Subcutaneous adipose tissue (tissue), 4 donors: ENCODE data around the gene DEFB124. TPM values are rescaled to one million over a fixed set of nuclear protein-coding genes. Genes with fewer than 3 reads are reported as not detected.

Source experiments
- total RNA-seq, 4 donors: library from RNA; depleted of rRNA; stranded (reverse); fragments of >200 nt; gene quantifications; one replicate each; pipeline ENCODE4 v1.1.0, GENCODE V29; 2016
- TF ChIP-seq, protein P1 (sequence below): fragments of 450-650 bp; IDR thresholded peaks from one replicate; pipeline ENCODE4 v1.5.1; 2016; ENCODE audit warnings: low read depth, mild to moderate bottlenecking, control low read depth, antibody characterized with exemption, moderate library complexity

Gene DEFB124
- total RNA-seq, 4 donors from 2014 or later: not detected

DNA sequence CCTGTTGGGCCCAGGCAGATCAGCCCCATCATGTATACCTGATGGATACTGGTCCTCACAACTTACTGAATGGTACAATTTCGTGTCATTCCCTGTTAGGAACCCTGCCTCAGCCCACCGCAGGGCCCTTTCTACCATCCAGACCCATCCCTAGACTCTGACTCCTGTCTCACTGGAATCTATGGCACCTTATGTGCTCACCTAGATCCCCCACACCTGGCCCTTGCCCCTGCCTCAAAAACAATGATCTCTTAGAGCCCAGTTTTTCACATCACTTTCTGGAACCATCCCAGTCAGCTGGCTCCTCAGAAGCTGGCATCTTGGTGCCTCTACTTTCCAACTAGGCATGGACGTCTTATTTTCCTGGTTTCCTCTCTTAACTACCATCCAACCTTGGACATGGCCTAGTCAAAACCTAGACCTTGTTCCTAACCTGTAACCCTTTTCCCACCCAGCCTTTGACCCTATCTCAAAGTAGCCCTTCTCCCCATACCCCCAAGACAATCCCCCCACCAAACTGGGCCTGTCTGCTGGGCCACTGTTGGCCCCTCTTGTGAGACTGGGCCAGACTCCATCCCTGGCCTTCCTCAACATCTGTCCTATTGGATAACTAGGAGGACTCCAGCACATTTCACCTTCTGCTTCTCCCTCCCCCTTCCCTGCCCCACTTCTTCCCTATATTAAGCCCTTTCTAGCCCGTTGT lies 40.3 kb upstream of the DEFB124 start:
- TF ChIP-seq, protein P1, sequence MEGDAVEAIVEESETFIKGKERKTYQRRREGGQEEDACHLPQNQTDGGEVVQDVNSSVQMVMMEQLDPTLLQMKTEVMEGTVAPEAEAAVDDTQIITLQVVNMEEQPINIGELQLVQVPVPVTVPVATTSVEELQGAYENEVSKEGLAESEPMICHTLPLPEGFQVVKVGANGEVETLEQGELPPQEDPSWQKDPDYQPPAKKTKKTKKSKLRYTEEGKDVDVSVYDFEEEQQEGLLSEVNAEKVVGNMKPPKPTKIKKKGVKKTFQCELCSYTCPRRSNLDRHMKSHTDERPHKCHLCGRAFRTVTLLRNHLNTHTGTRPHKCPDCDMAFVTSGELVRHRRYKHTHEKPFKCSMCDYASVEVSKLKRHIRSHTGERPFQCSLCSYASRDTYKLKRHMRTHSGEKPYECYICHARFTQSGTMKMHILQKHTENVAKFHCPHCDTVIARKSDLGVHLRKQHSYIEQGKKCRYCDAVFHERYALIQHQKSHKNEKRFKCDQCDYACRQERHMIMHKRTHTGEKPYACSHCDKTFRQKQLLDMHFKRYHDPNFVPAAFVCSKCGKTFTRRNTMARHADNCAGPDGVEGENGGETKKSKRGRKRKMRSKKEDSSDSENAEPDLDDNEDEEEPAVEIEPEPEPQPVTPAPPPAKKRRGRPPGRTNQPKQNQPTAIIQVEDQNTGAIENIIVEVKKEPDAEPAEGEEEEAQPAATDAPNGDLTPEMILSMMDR: no peak

DNA sequence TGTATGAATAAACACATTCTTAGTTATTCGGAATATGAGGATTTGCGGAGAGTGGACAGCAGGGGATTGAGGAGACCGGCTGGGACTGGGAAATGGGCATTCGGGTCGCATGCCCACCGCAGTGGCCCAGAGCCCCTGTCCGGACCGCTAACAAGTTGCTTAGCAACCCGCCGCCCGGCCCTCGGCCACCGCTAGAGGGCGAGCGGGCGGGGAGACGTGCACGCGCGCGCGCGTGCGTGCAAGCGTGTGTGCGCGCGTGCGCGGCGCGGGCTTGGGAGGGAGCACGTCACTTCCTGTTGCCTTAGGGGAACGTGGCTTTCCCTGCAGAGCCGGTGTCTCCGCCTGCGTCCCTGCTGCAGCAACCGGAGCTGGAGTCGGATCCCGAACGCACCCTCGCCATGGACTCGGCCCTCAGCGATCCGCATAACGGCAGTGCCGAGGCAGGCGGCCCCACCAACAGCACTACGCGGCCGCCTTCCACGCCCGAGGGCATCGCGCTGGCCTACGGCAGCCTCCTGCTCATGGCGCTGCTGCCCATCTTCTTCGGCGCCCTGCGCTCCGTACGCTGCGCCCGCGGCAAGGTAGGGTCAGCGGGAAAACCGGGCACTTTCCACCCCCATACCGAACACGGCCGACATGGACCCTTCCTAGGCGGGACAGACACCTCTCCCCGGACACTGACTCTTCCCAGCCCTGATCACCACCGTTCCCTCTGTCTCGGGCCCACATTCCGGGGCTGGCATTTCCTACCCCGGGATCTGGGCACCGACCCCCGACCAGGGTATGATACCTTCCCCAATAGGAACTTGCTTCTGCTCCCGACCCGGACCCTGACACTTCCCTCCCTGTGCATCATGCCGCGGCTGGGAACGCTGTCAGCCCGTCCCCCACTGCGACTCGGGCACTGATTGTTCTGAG lies 39.5 kb upstream of the DEFB124 start, which contains the start of gene HM13:
Gene HM13 (plus strand): TSS at position 289 of the 918 bp plus-strand sequence. CDS start 110 bp downstream, at position 399.
- TF ChIP-seq, protein P1: no peak

DNA sequence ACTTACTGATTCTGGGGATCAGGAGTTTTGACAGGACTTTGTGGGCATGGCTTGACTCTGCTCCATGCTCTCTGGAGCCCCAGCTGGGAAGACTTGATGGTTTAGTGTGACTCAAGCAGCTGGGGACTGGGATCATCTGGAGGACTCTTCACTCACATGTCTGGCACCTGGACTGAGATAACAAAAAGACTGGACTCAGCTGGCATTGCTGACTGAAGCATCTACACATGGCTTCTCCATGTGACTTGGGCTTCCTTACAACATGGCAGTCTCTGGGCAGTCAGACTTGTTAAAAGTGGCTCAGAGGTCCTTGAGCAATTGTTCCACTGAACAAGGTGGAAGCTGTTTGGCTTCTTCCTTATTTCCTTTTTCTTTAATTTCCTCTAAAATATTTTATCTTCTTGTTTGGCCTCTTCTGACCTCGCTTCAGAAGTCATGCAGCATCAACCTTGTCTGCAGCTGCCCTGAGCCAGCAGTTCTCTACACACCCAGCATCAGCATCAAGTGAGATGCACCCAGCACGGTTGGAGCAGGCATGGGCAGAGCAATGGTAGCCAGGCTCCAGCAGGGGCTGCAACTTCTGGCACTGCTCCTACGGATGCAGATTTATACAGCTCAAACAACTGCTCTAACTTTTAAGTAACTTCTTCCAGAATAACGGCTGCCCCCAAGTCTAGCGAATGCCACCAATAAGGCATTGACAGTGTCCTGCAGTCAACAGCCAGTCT lies 33.8 kb upstream of the DEFB124 start:
- TF ChIP-seq, protein P1: no peak

DNA sequence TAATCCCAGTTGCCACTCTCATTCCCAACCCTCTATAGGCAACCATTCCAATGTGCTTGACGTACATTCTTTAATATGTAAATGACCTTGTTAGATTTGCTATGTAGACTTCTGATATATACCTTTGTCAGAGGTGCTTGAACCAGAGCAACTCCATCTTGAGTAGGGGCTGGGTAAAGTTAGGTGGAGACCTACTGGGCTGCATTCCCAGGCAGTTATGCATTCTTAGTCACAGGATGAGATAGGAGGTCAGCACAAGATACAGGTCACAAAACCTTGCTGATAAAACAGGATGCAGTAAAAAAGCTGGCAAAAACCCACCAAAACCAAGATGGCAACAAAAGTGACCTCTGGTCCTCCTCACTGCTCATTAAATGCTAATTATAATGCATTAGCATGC lies 31.0 kb upstream of the DEFB124 start:
- TF ChIP-seq, protein P1: no peak

DNA sequence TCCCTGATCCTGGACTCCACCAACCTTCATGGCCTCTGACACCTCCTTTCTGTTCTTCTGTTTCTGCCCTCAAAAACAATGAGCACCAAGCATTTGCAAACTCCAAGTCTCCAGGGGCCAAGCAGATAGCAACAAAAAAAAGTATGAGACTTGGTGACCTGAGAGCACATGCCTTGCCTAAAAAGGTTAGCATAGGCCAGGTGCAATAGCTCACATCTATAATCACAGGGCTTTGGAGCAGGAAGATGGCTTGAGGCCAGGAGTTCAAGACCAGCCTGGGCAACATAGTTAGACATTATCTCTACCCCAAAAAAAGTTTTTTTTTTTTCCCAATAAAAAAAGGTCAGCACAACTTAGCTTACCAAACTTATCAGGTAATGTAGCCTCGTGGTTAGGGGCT lies 25.6 kb upstream of the DEFB124 start:
- TF ChIP-seq, protein P1: no peak

DNA sequence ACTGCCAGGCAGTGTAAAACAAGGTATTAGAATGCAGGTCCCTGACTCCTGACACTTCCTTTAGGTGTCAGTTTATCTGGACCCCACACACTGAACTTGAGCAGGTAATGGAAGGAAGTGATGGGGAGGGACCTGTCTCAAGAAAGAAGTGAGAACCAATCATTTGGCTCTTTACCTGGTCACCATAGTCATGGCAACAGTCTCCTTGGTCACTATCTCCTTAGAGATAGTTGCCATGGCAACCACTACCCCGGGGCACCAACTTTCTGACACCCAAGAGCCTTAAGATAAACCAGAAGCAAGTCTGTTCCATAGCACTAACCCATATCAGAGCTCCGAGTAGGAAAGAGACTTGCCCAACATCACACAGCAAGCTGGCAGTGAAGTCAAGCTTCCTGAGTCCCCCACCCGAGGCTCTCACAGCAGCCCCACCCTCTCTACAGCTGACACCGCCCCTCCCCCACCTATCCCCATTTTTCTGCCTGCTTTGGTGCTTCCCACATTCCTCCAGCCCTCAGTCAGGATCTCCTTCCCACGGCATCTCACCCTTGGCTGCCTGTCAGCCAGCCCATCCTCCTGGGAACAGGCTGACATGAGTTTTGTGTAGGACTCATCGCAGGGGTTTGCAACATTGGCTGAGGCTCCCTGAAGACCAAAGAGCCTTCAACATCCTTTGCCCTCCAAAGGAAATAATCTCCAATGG lies 23.1 kb upstream of the DEFB124 start:
- TF ChIP-seq, protein P1: no peak
